Measurements from ENCODE around the gene TTLL1.

TTLL1 gene

GRCh38 chr22:42993651-42994275 is 95.4 kb downstream of the TTLL1 start:
- DNase-seq (ENCODE audit: low spot score), result no peak

GRCh38 chr22:42992886-42993479 is 96.2 kb downstream of the TTLL1 start:
- DNase-seq (ENCODE audit: low spot score), result no peak

GRCh38 chr22:42992092-42992491 is 97.1 kb downstream of the TTLL1 start:
- no peak for DNase-seq (ENCODE audit: low spot score)

- DNase-seq (ENCODE audit: low spot score), result no peak
Observed at GRCh38 chr22:42991010-42991651, 98.1 kb downstream of the TTLL1 start.

GRCh38 chr22:42990131-42990838 is 98.9 kb downstream of the TTLL1 start:
- no peak for DNase-seq (ENCODE audit: low spot score)
